A172 (cell line): ENCODE data around the gene C1S. TPM values are rescaled to one million over a fixed set of nuclear protein-coding genes. Genes with fewer than 3 reads are reported as not detected.
A peak's percentile ranks its signal among the peaks of the same experiment; 100 is the strongest.

Experiments
- DNase-seq: peaks from one replicate; pipeline ENCODE4 v3.0.0-alpha.2; 2015; ENCODE audit warnings: low spot score
- total RNA-seq: library from RNA; depleted of rRNA; stranded (reverse); fragments of >200 nt; shearing (Covaris generic); gene quantifications from 2 replicates; pipeline ENCODE4 v1.2.3, GENCODE V29; 2014

The C1S gene
- total RNA-seq, 1 experiment from 2014 or later: 20.3 TPM

DNA sequence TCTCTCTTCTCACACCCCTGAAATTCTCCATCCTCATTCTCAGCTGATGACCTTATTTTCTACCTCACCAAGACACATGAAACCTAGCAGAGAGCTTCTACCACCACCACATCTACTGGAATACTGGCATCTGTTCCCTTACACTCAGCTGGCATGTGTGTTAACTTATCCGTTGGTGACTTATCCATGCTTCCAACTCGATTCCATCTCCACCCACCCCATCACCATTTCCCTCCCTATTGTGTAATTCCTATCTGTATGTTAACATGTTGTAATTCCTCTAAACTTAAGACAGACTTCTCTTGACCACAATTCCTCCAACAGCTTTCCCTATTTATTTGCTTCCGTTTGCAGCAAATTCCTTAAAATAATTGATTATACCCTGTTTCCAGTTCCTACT, 15.4 kb downstream of the C1S start:
- no peak for DNase-seq

DNA sequence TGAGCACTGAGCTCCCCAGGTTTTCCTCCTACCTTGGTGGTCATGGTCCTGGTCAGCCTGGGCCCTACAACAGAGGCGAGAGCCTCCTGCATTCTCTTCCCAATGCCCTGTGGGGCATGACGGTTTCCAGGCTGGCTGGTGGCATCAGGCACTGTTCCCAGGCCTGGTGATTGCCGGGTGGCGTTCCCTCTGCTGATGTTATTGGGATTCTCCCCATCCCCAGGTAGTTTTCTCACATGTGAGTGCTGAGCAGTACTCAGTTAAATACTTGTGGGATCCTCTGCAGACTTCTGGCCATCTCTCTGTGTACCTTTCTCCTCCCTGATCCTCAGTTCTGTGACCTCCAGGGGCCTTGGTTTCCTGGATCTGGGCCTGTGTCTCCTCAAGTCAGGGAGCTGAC, 16.0 kb downstream of the C1S start:
- DNase-seq: no peak

DNA sequence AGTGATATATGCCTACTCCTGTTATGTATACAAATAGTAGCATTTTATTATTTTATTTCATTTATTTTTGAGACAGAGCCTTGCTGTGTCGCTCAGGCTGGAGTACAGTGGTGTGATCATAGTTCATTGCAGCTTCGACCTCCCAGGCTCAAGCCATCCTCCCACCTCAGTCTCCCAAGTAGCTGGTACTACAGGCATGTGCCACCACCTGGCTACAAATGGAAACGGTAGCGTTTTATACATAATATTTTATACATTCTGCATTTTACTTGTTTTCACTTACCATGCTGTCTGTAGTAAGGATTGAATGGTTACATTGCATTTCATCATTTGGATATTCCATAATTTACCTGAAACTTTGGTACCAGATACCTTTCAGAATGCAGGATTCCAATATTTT, 17.6 kb downstream of the C1S start:
- no peak for DNase-seq

DNA sequence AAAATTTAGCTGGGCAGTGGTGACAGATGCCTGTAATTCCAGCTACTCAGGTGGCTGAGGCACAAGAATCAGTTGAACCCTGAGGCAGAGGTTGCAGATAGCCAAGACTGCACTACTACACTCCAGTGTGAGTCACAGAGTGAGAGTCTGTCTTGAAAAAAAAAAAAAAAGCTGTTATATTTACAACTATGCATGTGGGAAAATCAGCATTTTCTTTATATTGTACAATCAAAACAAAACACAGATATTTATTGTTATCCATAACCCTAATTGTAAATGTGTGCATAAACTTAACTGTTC, 19.3 kb downstream of the C1S start:
- DNase-seq: peak; percentile 14

DNA sequence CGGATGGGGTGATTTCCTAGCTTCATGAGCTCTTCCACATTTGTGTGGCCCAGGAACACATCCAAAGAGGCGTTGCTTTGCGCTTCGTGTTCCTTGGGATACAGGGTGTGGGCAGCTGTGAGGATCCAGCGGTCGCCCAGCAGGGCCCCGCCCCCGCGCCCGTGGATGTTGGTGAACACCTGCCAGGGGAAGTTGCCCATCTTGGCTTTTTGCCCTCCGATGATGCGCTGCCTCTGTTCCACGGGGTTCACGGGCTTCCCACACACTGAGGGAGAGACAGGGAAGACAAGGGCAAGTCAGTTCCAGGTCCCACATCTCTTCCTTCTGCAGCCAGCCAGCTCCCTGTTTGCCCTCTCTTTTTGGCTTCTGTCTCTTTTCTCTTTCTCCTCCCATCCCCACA, 20.5 kb downstream of the C1S start:
- DNase-seq: no peak

DNA sequence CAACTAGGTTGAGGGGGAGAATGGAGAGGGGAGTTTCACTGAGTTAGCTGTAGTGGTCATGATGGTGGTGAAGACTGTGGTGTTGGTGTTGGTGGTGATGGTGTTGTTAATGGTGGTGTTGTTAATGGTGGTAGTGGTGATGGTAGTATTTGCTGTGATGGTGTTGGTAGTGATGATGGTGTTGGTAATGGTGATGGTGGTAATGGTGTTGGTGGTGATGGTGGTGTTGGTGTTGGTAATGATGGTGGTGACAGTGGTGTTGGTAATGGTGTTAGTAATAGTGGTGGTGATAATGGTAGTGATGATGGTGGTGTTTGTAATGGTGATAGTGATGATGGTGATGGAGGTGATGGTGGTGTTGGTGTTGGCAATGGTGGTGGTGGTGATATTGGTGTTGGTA, 22.6 kb downstream of the C1S start:
- DNase-seq: no peak

DNA sequence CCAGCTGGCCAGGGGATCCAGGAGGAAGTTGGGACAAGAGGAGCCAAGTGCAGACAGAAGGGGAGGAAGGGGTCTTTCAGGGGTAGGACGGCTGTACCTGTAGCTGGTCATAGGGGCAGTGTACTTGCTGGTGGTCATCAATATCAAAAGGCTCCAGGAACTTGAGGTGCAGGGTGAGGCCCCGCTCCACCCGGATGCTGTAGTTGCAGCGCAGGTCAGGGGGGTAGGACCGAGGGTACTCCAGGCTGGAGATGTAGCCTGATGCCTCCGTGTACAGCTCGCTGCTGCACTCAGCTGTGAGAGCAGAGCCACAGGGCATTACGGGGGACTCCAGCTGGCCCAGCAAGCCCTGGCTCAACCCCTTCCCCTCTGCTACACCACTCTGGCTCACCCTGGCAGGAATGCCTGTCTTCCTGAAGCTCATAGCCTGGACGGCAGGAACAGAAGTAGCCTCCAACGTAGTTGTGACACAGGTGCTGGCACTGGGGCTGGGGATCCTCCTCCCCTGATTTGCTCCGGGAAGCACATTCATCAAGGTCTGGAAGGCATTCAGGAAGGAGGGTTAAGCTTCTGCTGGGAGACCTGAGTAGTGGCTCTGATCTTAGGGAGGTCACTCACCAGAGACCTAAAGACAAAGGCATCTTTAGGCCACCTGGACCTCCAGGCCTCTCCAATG, 28.8 kb downstream of the C1S start:
- DNase-seq: no peak

DNA sequence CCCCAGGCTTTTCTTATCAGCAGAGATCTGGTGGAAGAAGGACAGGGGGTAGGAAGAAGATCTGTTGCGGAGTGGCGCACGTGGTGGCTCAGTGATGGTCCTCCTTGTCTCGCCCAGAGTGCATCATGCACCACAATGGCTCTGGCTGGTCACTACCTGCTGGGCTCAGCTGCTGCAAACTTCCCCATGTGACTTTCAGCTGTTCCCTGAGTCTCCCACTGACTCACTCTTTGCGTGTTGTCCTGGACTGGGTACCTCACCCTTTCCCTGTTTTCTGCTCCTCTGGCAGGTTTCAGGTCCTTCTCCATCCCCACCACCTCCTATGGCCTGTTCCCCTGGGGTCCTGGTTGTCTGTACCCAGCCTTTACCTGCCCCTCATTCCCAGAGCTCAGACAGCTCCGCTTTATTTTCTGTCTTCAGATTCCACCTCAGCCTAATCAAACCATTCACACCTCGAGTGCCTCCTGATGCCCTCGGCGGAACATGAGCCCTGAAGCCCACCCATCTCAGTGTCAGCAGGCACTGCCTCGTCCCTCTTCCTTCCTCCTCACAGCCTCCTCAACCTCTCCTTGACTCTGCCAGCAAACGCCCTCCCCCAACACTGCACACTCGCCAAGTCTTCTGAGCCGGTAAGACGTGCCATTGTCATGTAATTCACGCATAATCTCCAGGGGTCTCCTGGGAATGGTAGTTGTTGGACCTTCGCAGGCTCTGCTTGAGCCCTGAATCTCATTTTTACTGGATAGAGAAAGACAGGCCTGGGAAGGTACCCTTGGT, 29.9 kb downstream of the C1S start:
- no peak for DNase-seq

DNA sequence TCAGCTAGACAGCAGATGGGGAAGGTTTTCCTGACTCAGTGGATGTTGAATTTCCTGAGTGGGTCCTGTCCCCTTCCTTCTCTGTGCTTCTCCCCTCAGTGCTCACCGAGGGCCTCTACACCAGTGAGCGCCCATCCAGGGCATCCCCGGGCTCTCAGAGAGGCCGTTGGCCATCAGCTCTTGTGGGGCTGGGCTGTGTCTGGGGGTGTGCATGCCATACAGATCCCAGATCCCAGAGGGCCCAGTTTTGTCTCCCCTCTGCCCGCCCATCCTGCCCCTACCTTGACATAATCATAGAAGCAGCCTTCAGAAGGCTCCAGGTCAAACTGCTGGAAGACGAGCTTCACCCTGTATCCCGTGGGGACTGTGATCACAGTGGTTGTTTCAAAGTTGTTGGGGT, 30.7 kb downstream of the C1S start:
- no peak for DNase-seq

DNA sequence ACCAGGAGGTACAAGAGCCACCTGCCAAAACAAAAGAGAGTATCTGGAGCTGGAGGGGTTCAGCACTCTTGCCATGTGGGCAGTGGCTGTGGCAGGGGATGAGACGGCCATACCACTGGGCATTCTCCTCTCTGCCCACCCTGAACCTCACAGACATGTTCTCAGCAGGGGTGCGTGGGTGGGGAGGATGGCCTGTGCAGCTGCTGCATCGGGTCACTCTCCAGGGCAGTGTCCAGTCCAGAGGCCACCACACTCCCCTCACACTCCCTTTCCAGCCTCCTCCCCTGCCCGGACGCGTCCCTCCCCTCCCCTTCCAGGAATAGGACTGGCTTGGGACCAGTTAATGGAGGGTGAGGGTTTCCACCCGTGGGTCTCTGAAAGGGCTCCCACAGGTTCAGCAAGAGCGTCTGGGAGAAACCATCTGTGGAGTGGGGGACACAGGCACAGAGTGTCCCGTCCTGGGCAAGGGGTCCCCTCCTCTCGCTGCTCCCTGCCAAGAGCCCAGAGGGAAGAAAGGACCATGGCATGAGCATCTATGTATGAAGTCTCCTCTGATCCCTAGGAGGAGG, 31.2 kb downstream of the C1S start:
- no peak for DNase-seq

DNA sequence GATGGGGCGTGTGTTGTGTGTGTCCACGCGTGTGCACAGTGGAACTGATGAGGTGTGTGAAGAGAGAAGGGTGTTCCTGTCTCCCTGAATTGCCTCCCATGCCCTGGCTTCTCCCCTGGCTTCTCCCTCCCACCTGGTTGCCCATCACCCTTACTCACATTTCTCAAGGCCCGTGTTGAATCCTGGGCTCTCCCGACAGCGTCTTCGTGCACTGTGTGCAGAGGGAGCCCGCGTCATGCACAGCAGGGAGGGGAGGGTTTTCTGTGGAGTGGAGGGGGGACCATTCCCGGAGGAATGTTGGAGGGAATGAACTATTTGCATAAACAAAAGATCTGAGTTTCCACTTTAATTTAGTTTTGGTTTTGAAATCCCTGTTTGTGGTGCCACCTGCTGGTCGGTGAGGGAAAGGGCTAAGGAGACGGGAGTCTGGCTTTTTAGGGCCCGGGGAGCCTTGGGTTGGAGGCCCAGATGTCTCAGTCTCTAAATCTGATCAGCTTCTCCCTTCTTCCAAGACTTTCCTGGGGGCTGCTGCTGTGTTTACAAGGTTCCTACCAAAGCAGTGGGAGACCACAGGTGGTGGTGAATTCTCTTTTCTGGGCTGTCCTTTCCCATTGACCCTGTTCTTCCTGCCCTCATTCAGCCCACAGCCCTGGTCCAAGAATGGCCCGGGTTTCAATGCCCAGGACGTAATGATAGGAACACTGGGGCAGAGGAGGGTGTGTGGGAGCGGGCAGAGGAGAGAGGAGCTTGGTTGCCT, 31.9 kb downstream of the C1S start, which contains the start of gene C1R:
Gene C1R, minus strand, starts transcription at position 217 of the 757 bp plus-strand sequence. Its CDS starts 57 bp downstream, at position 160.
- DNase-seq: peak; percentile 29

DNA sequence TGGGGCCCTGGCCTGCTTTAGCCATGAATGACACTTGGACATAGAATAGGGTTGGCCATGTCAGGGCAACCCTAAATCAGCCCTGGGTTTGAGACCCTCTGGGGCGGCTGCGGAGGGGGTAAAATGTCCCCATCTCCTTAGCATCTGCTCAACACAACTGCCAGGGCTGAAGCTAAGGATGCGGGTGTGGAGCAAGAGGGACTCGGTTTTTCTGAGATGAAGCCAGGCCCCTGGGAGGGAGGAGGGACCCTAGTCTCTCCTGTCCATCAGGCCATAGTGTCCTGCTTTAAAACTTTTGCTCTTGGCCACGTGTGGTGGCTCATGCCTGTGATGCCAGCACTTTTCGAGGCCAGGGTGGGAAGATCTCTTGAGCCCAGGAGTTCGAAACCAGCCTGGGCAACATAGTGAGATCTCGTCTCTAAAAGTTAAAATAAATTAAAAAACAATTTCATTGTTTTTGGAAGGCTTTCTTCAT, 32.5 kb downstream of the C1S start:
- DNase-seq: no peak

DNA sequence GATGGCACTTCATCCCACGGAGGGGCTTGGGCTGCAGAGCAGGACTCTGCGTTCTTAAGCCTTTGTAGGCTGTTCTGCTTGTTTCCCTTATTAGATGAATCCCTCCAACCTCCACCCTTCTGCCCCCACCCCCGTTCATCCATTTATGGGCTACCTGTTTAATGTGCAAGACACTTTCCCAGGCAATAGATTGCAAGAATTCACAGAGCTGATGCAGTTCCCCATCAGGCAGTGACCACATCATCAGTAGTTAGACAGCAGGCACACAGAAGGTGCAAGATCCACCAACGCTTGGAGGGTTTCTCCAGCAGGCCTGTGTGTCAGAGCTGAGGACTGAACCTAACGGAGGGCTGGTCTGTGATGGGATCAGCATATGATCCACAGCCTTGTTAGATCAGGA, 33.0 kb downstream of the C1S start:
- DNase-seq: no peak

DNA sequence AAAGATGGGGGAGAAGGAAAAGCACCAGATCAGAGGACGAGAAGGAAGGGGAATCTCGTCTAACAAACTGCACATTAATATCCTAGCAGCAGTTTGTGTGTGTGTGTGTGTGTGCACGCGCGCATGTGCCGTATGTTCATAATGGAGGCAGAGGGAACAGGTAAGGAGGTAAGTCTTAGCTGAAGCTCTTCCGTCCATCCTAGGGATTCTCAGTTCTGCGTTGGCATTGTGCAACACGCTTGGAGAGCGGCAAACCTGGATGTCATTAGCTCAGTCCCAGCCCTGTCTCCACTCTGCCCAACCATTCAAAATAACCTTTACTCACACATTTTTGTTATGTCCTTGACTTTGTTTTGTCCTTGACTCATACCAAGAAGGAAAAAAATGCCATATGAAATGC, 33.4 kb downstream of the C1S start:
- DNase-seq: no peak

DNA sequence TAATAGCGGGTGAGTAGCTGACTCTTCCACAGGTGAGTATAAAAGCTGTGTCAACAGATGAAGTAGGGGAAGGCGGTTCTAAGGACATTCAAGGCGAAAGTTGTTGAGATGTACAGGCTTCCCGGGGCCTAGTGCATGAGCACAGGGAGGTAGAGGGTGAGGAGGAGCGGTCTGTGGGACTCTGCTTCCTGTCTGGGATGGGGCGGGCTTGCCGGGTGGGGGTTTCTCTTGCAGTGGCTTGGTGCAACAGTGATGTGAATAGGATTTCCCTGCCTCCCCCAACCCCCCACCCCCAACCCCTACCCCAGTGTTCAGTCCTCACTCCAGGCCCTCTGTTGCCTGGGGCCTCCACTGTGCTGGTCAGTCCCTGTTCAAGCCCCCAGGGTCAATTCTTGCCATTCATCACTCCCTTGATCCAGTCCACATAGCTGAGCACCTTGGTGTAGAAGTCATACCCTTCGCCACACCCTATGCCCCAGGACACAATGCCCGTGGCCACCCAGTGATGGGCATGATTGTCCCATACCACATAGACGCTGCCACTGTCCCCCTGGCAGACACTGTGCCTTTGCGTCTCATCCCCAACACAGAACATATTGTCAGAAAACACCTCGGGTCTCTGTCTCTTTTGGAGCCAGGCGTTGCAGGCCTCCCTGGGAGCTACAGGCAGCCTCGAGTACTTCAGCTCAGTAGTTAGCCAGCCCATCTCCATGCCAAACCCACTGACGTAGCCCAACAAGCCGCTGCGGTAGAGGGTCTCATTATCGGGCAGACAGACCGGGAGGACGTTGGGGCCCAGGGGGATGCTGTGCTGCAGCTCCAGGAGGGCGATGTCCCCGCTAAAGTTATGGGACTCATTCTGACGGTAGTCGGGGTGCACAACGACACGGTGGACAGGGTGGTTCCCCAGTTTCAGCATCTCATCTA, 35.8 kb downstream of the C1S start:
- no peak for DNase-seq

DNA sequence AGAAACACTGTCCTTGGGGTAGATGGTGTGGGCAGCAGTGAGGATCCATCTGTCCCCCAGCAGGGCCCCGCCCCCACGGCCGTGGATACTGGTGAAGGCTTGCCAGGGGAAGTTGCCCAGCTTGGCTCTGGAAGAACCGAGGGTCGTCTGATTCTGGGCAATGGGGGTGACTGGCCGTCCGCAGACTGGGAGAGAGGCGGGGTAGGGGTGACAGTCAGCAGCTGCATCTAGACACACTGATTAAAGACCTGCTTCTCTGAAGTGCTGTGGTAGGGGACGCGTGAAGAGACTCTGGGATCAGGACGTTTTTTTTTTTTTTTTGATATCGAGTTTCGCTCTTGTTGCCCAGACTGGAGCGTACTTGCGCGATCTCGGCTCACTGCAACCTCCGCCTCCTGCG, 36.5 kb downstream of the C1S start:
- DNase-seq: no peak

DNA sequence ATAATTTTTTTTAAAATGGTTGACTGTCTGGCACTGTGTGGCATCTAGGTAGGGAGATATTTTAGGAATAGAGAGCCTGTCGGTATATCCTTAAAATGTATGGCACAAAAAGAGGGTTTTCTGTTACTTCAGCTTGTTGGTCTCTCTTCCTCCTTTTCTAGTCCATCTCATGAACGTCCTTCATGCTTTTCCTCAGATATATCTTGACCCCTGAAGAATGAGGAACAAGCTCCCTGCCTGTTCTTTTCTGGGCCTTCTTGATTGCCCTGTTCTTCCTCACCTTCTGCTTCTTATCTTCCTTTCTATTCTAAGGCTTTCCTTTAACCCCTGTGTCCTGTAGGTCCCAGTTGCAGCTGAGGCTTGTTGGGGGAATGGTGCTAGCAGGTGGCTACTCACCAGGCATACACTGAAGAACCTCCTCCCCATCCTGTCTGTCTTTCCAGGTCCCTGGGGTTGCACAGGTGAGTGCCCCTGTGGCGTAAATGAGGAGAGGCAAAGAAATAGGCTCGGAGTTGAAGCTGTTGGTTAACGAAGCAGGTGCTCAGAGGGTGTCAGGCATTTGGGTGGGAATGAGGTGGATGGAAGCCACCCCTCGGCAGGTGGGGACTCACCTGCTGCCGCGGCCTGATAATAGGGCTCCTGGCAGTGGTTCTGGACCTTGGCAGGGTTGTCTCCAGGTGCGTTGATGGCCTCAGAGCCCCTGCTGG, 38.9 kb downstream of the C1S start:
- DNase-seq: no peak

DNA sequence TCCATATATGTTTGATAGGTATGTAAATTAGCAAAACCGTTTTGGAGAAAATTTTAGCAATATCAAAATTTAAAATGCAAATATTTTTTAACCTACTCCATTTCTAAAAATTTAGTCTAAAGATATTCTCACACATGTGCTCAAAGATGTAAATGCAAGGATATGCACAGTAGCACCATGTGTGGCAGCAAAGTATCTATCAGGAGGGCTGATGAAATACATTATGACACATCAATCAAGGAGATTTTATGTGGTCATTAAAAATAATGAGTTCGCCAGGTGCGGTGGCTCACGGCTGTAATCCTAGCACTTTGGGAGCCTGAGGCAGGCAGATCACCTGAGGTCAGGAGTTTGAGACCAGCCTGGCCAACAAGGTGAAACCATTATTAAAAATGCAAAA, 39.7 kb downstream of the C1S start:
- DNase-seq: no peak

DNA sequence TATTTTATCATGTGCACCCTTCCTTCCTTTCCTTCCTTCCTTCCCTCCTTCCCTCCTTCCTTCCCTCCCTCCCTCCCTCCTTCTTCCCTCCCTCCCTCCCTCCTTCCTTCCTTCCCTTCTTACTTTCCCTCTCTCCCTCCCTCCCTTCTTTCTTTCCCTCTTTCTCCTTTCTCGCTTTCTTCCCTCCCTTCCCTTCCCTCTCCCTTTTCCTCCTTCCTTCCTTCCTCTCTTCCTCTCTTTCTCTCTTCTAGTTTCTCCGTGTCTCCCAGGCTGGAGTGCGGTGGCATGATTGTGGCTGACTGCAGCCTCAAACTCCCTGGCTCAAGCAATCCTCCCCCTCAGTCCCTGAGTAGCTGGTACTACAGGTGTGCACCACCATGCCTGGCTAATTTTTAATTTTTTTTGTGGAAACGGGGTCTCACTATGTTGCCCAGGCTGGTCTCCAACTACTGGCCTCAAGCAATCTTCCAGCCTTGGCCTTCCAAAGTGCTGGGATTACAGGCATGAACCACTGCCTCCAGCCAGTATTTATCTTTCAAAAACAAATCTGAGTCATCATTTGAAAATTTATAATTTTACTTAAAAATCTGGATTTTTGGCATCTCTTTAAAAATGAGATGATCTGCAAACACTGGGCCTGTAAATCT, 40.7 kb downstream of the C1S start:
- DNase-seq: no peak

DNA sequence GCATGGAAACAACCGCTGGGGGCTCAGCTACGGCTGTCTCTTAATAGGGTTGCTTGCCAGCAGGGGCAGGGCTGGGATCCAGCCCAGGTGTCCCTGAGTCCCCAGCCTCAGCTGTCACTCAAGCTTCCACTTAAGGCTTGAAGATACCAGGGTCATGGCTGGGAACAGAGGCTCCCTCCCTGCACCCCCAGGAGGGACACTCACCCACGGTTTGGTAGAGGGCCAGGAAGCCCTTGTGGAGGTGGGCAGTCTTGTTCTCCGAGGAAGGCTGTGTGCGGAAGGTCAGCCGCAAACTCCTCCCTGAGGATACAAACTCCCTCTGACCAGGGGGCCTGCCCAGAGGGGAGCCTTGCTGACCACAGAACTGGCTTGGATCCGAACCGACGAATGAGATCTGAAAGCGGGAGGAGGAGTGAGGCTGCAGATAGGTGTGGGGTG, 41.2 kb downstream of the C1S start:
- no peak for DNase-seq
